Measurements from ENCODE around the gene FSHR. TPM values are rescaled to one million over a fixed set of nuclear protein-coding genes. Genes with fewer than 3 reads are reported as not detected.

FSHR gene
- total and polyA plus RNA-seq, 2 donors (not counting 3 experiments of a cell fraction or from before 2014, with no cell fraction given), result not detected

GRCh38 chr2:49123600-49123999, 30.7 kb downstream of the FSHR start:
- intact Hi-C loops (cut with micrococcal nuclease) (no loop called here), dilution Hi-C loops (cut with MboI; ENCODE audit: extremely low pct_ligation_motif_present, low sequenced_read_pairs) (no loop called here)
- H3K27ac ChIP-seq (ENCODE audit: insufficient read depth, low read depth, low read length), result no peak overlapping the region
- no peak overlapping the region for H3K4me2 ChIP-seq (ENCODE audit: insufficient read depth, low read length)
- H4K20me1 ChIP-seq (replicated peaks; ENCODE audit: control insufficient read depth, extremely low read depth, insufficient read depth, low read length), result no peaks in the 10 kb centered on the region
- TF ChIP-seq POLR2AphosphoS5 (IDR thresholded peaks at IDR 0.05; ENCODE audit: insufficient read depth, low read depth, low read length) (no peak), JUN (IDR thresholded peaks at IDR 0.05; ENCODE audit: borderline replicate concordance, insufficient read depth, insufficient read length, low read depth) (no peak), CTCF (IDR thresholded peaks at IDR 0.05; ENCODE audit: extremely low read depth in 1 of 2, insufficient read depth in 1 of 2, low read depth in 1 of 2, low read length in 2 of 2) (no peak), POLR2A (IDR thresholded peaks at IDR 0.05; ENCODE audit: low read depth, low read length) (no peak), GATA2 (IDR thresholded peaks at IDR 0.05; ENCODE audit: insufficient read depth, insufficient read length, low read depth, low read length) (no peak), EZH2 (IDR thresholded peaks at IDR 0.05; ENCODE audit: borderline replicate concordance, low read depth, low read length, severe bottlenecking) (no peak)
- FAIRE-seq (no peak), DNase-seq (ENCODE audit: low read depth, low spot score) (no peak)
- no peaks in the 10 kb centered on the region for H3K79me2 ChIP-seq (ENCODE audit: control insufficient read depth, insufficient read depth, low read length)
- H3K4me3 ChIP-seq (replicated peaks in 1 of 3; ENCODE audit: insufficient read depth in 1 of 3, low read depth in 1 of 3, low read length in 3 of 3), result no peak overlapping the region
- no TSS peak for BruUV-seq (replicated peaks)
- H3K4me1 ChIP-seq (ENCODE audit: control insufficient read depth, extremely low read depth, insufficient read depth, low read length), result no peaks in the 10 kb centered on the region
- ChIA-PET CTCF (no interaction called here), POLR2A (no interaction called here)
- no peak overlapping the region for H2AFZ ChIP-seq (ENCODE audit: low read depth, low read length)
- no peaks in the 10 kb centered on the region for H3K27me3 ChIP-seq (ENCODE audit: control insufficient read depth in 2 of 2, insufficient read depth in 2 of 2, low read length in 2 of 2)
- H3K9me3 ChIP-seq (replicated peaks; ENCODE audit: control insufficient read depth, insufficient read depth, low read length), result peaks cover 3% of the 10 kb centered on the region
- no peaks in the 10 kb centered on the region for H3K36me3 ChIP-seq (ENCODE audit: control insufficient read depth in 2 of 2, extremely low read depth in 1 of 2, insufficient read depth in 2 of 2, low read length in 2 of 2)
- no peak overlapping the region for H3K9ac ChIP-seq (replicated peaks; ENCODE audit: extremely low read depth, insufficient read depth, low read length)
- H3K9me1 ChIP-seq (replicated peaks; ENCODE audit: control insufficient read depth, extremely low read depth, insufficient read depth, low read length), result no peaks in the 10 kb centered on the region

GRCh38 chr2:49122107-49122506, 32.2 kb downstream of the FSHR start:
- H3K9me1 ChIP-seq (replicated peaks; ENCODE audit: control insufficient read depth, extremely low read depth, insufficient read depth, low read length), result no peaks in the 10 kb centered on the region
- H3K27ac ChIP-seq (ENCODE audit: insufficient read depth, low read depth, low read length), result no peak overlapping the region
- no peaks in the 10 kb centered on the region for H3K27me3 ChIP-seq (ENCODE audit: control insufficient read depth in 2 of 2, insufficient read depth in 2 of 2, low read length in 2 of 2)
- no peaks in the 10 kb centered on the region for H4K20me1 ChIP-seq (replicated peaks; ENCODE audit: control insufficient read depth, extremely low read depth, insufficient read depth, low read length)
- intact Hi-C loops (cut with micrococcal nuclease) (no loop called here), dilution Hi-C loops (cut with MboI; ENCODE audit: extremely low pct_ligation_motif_present, low sequenced_read_pairs) (no loop called here)
- H3K9ac ChIP-seq (replicated peaks; ENCODE audit: extremely low read depth, insufficient read depth, low read length), result no peak overlapping the region
- FAIRE-seq, result no peak
- H3K4me3 ChIP-seq (replicated peaks in 1 of 3; ENCODE audit: insufficient read depth in 1 of 3, low read depth in 1 of 3, low read length in 3 of 3), result no peak overlapping the region
- BruUV-seq (replicated peaks), result no TSS peak
- no peak overlapping the region for H3K4me2 ChIP-seq (ENCODE audit: insufficient read depth, low read length)
- no peaks in the 10 kb centered on the region for H3K36me3 ChIP-seq (ENCODE audit: control insufficient read depth in 2 of 2, extremely low read depth in 1 of 2, insufficient read depth in 2 of 2, low read length in 2 of 2)
- no peaks in the 10 kb centered on the region for H3K79me2 ChIP-seq (ENCODE audit: control insufficient read depth, insufficient read depth, low read length)
- peaks cover 3% of the 10 kb centered on the region for H3K9me3 ChIP-seq (replicated peaks; ENCODE audit: control insufficient read depth, insufficient read depth, low read length)
- ChIA-PET CTCF (no interaction called here), POLR2A (no interaction called here)
- no peak overlapping the region for H2AFZ ChIP-seq (ENCODE audit: low read depth, low read length)
- no peaks in the 10 kb centered on the region for H3K4me1 ChIP-seq (ENCODE audit: control insufficient read depth, extremely low read depth, insufficient read depth, low read length)
- no peak for DNase-seq (ENCODE audit: low read depth, low spot score)
- TF ChIP-seq CTCF (IDR thresholded peaks at IDR 0.05; ENCODE audit: extremely low read depth in 1 of 2, insufficient read depth in 1 of 2, low read depth in 1 of 2, low read length in 2 of 2) (no peak), POLR2AphosphoS5 (IDR thresholded peaks at IDR 0.05; ENCODE audit: insufficient read depth, low read depth, low read length) (no peak), POLR2A (IDR thresholded peaks at IDR 0.05; ENCODE audit: low read depth, low read length) (no peak), JUN (IDR thresholded peaks at IDR 0.05; ENCODE audit: borderline replicate concordance, insufficient read depth, insufficient read length, low read depth) (no peak), MYC (IDR thresholded peaks at IDR 0.05; ENCODE audit: low read depth, low read length) (no peak), MAX (IDR thresholded peaks at IDR 0.05; ENCODE audit: insufficient read depth, insufficient read length) (no peak)

Data from endothelial cell of umbilical vein (primary cell).